GOT3 (cell line): ENCODE measurements around the gene TMPRSS11F.

Experiments
- DNase-seq: peaks from one replicate; lab custom pipeline; 2025; ENCODE audit warnings: mixed read lengths; lab: John Stamatoyannopoulos, UW

TMPRSS11F gene

DNA sequence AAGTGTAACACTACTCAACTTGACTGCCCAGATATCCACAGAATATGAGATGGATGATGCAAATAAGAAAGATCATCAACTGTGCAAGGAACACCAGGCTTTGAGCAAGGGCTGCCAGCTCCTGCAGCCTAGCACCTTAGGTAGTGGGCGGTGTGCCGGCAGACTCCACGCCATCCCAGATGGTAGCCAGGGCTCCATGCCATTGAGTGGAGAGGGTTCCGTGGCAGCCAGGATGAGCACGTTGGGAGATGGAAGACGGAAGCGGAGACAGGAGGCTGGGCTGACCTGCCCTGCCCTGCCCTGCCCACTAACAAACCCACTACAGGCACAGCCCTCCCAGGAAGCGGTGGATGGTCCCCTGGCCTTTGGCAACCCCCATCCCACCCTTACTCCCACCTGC lies 51.9 kb downstream of the TMPRSS11F start:
- DNase-seq, result no peak

DNA sequence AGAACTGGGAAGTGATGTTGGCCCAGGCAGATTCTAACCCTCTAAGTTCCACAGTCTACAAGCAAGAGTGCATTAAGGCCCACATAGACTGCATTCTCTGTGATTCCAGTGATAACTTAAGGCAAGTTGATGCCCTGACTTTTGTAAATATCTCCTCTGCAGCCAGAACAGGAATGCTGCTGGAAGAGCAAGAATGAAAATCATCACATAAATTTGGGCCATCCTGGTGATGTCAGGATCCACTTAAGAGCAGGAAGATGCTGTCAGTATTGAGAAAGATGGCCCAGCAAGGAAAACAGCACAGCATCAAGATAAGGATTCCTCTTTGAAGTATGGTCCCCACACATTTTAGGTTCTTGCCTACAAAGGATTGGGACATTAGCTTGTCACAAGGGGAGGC lies 52.4 kb downstream of the TMPRSS11F start:
- no peak for DNase-seq

DNA sequence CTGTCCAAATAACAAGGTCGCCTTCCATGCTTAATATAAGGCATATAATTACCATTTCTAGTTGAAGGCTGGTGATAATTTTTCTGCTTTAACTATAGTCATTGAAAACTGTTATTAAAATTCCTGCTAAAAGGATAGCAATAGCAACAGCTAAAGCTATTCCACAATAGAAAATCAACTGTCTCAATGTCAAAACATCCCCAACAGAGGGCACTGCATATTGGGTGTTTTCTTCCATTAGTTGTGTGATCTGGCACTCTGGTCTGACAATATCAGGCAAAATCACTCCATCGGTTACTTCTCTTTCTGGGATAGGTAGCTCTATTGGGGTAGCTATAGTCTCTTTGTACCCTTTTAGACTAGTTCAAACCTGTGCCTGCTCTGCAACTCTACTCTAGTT lies 53.5 kb downstream of the TMPRSS11F start:
- DNase-seq, result no peak

DNA sequence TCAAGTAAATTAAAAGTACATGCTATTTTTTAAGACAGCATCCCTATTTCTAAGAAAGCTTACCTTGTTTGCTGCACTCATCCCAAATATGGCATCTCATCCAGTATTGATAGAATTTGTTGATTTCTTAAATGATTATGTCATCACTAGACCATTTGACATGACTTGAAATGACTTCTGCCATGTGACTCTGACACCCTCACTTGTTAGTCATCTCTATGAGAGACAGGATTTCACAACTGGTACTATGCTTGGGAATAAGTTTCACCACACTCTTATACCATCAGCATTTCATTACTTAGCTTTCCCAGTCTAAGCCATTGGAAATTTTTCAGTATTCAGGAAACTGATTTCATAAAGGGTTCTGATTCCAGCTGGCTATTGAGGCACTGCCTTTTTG lies 55.3 kb downstream of the TMPRSS11F start:
- DNase-seq, result no peak

DNA sequence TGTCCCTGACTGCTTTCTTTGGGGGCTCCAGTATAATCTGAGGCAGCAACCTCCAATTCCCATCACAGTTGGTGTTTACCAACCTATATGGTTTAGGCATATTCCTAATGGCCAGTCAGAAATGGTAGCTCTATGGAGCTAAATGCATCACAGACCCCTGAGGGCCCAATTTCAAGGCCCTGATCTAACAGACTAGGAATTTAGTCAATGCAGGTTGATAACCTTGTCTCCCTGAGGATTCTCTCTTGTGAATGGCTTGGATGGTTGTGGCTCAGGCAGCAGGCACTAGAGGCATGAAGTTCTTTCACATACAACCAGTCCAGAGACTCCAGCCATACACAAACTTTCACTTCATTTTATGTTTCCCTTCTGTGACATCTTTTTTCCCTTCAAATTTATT lies 59.4 kb downstream of the TMPRSS11F start:
- no peak for DNase-seq

DNA sequence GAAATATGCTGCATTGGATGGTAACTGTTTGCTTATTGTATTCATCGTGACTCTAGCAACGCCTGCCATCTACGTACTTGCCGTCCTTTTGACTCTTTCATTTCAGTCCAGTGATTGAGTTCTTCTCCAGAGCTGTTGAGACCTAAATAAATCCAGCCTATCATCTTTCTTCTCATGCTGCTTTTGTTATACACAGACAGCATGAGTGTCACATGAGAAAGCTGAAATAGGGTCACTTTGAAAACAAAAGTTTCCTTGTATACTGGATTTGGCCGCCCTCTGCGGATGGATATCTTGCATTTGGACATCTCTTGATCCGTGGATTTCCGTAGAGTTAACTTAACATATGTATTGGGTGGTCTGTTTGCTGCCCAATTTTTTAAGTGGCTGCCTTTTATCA lies 67.2 kb downstream of the TMPRSS11F start:
- DNase-seq, result no peak

DNA sequence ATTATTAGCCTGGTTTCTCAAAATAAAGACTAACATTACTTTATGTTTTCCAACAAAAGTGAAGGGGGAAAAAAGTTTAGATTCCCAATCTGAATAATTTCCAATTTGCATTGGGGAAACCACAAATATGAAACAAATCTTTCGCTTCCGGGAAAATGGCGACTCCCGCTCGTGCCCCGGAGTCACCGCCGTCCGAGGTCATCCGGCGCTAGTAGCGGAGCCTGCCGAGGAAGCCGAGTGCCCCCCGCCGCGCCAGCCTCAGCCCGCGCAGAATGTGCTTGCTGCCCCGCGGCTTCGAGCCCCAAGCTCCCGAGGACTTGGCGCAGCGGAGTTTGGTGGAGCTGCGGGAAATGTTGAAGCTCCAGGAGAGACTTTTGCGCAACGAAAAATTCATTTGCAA lies 91.4 kb downstream of the TMPRSS11F start:
- DNase-seq, result no peak

DNA sequence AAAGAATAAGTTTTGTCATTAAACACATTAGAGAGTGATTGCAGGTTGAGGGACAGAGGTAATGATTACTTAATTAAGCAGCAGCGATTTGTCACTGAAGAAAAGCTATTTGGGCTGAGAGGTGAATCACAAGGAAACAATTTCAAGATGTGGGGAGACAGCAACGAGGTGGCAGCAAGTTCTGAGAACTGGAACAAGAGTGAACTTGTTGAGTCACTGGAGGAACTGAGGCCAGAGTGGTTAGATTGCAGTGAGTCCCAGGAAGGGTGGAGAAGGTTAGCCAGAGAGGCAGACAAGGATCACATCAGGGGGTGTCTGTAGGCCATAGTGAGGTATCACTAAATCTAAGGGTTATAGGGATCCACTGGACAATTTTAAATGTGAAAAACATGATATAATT lies 108.5 kb downstream of the TMPRSS11F start:
- DNase-seq, result no peak

DNA sequence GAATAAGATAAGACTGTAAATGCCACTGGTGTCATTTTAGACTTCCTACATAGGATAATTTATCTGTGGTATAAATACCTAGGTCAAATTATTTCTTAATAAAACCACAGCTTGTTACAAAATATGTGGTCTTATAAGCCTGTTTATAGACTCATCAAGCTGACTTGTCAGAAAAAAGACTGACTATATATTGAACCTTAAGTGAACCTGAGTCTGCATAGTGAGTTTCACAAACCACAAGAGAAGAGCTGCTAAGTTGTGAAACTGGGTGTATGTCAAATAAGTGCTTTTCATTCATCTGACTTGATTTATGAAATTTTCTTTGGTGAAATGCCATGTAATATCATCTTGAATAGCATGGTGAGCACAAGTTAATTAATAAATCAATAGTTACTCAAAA lies 118.0 kb downstream of the TMPRSS11F start:
- DNase-seq, result no peak
